Stimulated activated CD4-positive, alpha-beta T cell treated with anti-CD3 and anti-CD28 coated beads, Interleukin-1b, Interleukin-23, amount 100 ng/mL, for 4 hours (primary cell): Measurements from ENCODE around the gene MGRN1.
A peak's percentile ranks its signal among the peaks of the same experiment; 100 is the strongest.

Source experiments
- DNase-seq, 2 donors: peaks; one replicate each; pipeline ENCODE4 v3.0.0-alpha.2; 2020; ENCODE audit warnings: low read depth in 2 of 2

Gene MGRN1

GRCh38 chr16:4624015-4624826 is at the start of gene MGRN1:
Gene MGRN1, plus strand, starts transcription at chr16:4624826. Its CDS starts 135 bp downstream, at chr16:4624961.
- DNase-seq: peak; percentile 82 to 83

DNA sequence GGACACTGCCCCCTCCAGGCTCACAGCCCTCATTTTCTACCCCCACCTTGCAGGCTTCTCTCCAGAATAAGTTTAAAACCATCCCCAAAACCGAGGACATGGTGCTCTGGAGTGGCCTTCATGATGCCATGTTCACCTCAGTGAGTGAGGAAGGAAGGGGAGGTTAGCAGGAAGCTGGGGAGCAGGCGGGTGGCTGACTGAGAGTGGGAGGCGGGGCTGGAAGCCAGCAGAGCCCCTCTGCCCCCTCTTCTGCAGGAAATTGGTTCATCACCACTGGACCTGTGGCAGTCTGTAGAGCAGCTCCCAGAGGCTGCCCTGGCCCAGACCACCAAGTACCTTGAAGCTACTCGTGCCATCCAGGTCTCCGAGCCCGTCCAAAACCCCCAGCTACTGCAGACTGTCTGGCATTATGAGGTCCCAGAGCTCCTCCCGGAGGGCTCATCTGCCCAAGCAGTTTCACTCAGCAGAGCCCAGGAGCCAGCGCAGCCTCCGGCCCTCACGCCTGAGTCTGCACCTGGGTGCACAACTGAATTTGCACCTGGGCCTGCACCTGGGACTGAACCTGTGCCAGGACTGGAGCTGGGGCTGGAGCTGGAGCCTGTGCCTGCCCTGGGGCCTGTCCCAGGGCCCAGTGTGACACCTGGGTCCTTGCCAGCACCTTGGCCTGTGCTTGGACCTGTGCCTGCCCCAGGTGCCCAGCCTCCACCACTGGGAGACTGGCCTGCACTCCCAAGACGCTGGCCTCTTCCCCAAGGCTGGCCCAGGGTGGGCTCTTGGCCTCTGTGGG is 49.5 kb upstream of the MGRN1 start:
- no peak for DNase-seq

- no peak for DNase-seq
Observed at GRCh38 chr16:4576008-4576407, 48.6 kb upstream of the MGRN1 start.

DNA sequence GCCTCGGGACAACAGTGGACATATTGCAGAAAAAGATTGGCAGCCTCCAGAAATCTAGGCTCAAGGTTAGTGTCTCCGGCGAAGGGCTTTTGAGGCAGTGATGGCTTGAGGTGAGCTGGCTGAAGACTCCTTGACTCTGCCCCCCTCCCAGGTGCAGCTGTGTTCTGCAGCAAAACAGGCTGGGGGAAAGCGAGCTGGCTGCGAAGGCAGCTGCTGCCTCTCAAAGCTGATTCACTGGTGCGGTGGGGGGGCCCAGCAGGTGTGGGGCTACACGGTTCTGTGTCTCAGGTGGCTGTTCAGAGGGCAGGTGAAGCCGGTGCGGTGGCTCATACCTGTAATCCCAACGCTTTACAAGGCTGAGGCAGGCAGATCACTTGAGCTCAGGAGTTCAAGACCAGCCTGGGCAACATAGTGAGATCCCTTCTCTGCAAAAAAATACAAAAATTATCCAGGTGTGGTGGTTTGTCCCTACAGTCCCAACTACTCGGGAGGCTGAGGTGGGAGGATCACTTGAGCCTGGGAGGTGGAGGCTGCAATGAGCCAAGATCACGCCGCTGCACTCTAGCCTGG is 45.6 kb upstream of the MGRN1 start:
- DNase-seq: no peak

GRCh38 chr16:4580250-4580649 is 44.4 kb upstream of the MGRN1 start:
- DNase-seq: no peak

GRCh38 chr16:4583906-4584305 is 40.7 kb upstream of the MGRN1 start:
- no peak for DNase-seq

DNA sequence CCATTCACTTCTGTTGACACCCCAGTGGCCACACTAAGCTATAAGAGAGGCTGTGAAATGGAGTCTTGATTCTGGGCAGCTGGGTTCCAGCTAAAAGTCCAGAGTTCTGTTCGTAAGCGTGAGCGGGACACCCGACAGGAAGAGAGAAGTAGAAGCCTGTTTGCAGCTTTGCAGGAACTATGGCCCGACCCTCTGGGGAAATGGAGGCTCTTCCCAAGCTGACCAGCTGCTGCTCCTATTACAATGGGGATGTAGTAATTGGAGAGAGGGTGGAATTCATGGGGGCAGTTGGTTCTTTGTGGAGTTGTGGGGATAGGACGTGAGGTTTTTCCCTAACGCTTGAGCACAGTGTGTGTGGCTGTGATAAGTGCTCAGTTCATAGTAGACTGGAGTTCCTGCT is 38.3 kb upstream of the MGRN1 start:
- DNase-seq: no peak

- DNase-seq: no peak
Observed at GRCh38 chr16:4588386-4588785, 36.2 kb upstream of the MGRN1 start.

DNA sequence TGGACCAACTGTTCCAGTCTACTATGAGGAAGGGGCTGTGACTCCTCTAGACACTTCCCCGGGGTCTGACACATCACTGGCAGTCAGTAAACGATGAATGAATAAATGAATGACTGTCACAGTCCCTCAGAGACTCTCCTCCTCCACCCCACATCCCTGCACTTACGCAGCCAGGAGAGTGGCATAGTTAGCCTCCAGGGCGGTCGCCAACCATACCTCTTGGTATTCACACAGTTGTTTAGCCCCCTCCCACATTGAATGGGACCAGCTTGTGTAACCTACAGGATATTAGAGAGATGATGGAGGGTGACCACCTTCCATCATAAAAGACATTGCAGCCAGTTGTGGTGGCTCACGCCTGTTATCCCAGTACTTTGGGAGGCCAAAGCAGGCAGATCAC is 35.7 kb upstream of the MGRN1 start:
- DNase-seq: no peak

DNA sequence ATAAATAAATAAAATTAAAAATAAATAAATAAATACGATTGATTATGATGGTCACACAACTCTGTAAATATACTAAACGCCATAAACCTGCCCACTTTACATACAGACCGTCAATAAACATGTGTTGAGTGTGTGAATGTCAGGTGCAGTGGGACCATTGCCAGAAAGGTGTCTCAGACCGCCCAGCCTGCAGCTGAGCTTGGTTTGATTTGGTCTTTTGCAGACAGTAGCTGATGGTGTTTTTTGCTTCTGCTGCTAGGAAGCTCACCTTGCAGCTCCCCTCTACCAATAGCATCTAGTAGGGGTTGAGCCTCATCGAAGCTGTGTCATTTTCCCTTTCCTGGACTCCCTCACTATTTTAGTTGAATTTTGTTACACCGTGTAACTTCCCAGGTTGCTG is 33.4 kb upstream of the MGRN1 start:
- no peak for DNase-seq

DNA sequence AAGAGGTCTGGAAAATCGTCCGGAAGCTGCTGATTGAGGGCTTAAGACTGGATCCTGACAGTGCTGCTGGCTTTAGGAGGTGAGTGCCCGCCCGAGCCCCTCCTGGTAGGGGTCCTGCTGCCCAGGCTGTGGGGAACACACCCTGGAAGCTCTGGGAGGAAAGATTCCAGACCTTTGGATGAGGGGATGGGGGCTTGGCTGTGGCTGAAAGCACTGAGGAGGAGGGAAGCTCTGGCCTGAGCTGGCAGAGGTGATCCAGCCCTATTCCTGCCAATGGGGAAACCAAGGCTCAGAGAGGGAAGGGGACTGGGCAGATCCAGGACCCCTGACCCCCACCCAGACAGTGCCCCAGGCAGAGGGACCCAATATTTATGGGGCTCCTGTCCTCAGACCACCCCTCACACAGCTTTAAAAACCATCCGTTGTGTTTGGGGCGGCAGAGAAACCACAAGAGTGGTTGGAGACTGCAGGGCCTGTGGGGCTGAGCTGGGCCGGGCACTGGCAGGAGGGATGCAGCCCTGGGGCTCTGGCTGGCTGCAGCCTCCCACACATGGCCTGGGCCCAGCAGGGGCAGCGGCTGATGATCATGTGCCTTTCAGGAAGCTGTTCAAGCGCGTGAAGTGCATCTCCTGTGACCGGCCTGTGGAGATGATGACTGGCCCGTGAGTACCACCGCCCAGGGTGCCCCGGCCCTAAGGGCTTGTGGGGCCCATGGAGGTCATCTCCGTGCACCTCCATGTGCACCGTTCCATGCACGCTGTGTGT is 32.7 kb upstream of the MGRN1 start:
- no peak for DNase-seq

DNA sequence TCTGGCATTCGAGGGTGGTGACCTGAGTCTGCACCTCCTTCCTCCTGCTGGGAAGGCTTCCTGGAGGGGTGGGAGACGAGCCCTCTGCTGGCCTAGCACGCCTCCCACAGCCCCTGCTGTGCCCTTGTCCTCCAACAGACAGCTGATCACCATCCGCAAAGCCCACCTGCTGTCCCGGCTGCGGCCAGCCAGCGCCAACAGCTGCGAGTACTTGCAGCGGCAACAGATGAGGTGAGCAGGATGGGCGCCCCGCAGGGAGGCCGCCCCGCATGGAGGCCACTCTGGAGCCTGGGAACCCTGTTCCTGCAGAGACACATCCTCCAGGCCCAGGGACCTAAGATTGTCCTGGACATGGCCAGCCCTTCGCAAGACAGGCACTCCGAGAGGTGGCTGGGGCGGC is 31.5 kb upstream of the MGRN1 start:
- DNase-seq: no peak

- DNase-seq: no peak
Observed at GRCh38 chr16:4594433-4595410, 29.9 kb upstream of the MGRN1 start.

- no peak for DNase-seq
Observed at GRCh38 chr16:4597174-4597573, 27.5 kb upstream of the MGRN1 start.

GRCh38 chr16:4599037-4599436 is 25.6 kb upstream of the MGRN1 start:
- DNase-seq: no peak

DNA sequence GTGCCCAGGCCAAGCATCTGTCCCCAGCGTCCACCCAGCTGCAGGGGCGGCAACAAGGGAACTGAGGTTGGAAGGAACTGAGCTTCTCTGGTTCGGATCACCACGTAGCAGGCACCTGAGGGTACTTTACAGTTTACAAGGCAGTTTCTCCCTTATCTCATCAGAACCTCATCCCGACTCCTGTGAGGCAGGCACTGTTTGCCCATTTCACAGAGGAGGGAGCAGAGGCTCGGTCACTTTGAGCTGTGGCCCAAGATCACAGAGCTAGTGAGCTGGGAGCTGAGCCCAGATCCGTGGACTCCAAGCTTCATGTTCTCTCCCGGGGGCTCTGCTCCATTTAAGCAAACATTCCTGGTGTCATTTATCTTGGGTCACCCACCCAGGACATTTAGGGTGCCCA is 25.1 kb upstream of the MGRN1 start:
- no peak for DNase-seq

- DNase-seq: no peak
Observed at GRCh38 chr16:4601036-4601863, 23.4 kb upstream of the MGRN1 start.

- DNase-seq: no peak
Observed at GRCh38 chr16:4601864-4602186, 22.8 kb upstream of the MGRN1 start.

DNA sequence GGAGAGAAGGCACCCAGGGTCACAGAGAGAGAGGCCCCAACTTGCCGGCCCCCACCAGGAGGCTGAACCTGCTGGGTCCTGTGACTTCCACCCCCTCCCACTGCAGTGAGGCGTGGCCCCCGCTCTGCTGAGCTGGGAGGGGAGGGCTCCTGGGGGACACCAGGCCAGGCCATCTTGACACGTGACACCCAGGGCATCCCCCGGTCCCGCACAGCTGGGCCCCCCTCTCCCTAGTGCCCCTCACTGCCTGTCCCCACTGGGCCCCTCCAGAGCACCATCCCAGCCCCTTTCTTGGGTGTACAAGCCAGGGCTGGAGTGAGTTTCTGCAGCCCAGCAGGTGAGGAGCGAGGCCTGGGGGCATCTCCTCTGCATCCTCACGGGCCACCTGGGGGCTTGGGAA is 22.3 kb upstream of the MGRN1 start:
- no peak for DNase-seq

GRCh38 chr16:4603624-4604170 is 20.9 kb upstream of the MGRN1 start:
- no peak for DNase-seq
